ENCODE measurements around the gene GADD45A. TPM values are rescaled to one million over a fixed set of nuclear protein-coding genes. Genes with fewer than 3 reads are reported as not detected.

Gene GADD45A
- total and polyA plus RNA-seq, 9 of the 15 experiments (the other 6 are each of a cell fraction or from before 2014, with no cell fraction given): 21.3 to 156 (median 62.1) TPM

DNA sequence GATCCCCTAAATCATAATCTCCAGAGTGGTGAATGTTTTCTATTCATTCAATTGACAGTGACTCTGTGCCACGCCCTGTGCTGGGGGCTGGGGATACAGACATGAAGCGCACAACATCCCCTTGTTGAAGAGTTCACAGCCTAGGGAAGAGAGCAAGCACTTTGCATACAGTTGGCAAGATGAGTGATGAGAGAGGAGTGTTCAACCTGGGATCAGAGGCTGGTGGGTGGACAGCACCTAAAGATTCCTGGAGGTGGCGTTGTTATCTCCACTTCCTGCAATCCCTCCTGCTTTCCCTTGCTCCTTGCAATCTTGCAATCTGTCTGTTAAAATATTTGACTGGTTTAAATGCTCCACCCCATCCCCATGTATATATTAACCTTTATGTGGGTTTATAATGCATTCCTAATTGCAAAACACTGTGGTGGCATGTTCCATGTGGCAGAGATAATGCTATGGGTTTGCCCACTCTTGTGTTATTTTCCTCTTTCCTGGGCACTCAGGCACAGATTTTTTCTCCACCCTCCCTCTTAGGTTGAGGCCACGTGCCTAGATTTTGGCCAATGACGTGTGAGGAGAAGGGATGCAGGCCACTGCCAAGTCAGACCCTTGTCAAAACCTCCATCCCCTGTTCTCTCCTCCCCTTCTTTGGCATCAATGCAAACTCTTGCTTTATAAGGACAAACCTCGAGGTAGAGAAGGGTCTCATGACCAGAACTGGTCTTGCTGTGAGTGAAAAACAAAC is 36.2 kb upstream of the GADD45A start (continued):
- TF ChIP-seq, protein P1, sequence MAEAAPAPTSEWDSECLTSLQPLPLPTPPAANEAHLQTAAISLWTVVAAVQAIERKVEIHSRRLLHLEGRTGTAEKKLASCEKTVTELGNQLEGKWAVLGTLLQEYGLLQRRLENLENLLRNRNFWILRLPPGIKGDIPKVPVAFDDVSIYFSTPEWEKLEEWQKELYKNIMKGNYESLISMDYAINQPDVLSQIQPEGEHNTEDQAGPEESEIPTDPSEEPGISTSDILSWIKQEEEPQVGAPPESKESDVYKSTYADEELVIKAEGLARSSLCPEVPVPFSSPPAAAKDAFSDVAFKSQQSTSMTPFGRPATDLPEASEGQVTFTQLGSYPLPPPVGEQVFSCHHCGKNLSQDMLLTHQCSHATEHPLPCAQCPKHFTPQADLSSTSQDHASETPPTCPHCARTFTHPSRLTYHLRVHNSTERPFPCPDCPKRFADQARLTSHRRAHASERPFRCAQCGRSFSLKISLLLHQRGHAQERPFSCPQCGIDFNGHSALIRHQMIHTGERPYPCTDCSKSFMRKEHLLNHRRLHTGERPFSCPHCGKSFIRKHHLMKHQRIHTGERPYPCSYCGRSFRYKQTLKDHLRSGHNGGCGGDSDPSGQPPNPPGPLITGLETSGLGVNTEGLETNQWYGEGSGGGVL (CRISPR knock-in tag; IDR thresholded peaks at IDR 0.05): no peak
- TF ChIP-seq HDAC2 (IDR thresholded peaks at IDR 0.05) (peak; percentile 62; the same call in 1 of the 2 replicates), BCOR (IDR thresholded peaks at IDR 0.05) (no peak), KHSRP (IDR thresholded peaks at IDR 0.05) (no peak), EHMT2 (IDR thresholded peaks at IDR 0.05) (no peak), SMARCA4 (IDR thresholded peaks at IDR 0.05) (0 out of 2 replicates have a peak, but pooled peaks have one; percentile 13), KDM1A (IDR thresholded peaks at IDR 0.05) (0 out of 4 replicates have a peak, but pooled peaks have one; percentile 27 to 30), SMC3 (conservative IDR thresholded peaks at IDR 0.05; ENCODE audit: insufficient read depth, low read depth, low read length) (0 out of 2 replicates have a peak, but pooled peaks have one; percentile 5), NCOA4 (IDR thresholded peaks at IDR 0.05; ENCODE audit: partially characterized antibody) (no peak), CBFA2T3 (IDR thresholded peaks at IDR 0.05) (no peak), CEBPG (CRISPR knock-in tag; IDR thresholded peaks at IDR 0.05) (no peak), CEBPG (tag; conservative IDR thresholded peaks at IDR 0.05 in 1 of 2, IDR thresholded peaks at IDR 0.05 in 1 of 2) (no peak), RAD51 (IDR thresholded peaks at IDR 0.05; ENCODE audit: borderline replicate concordance, low read depth) (peak; percentile 38; the same call in 1 of the 2 replicates), RBM34 (IDR thresholded peaks at IDR 0.05; ENCODE audit: borderline replicate concordance, insufficient read depth, low read length) (no peak), CAMTA2 (CRISPR knock-in tag; conservative IDR thresholded peaks at IDR 0.05) (no peak), RAD21 (CRISPR knock-in tag; conservative IDR thresholded peaks at IDR 0.05 in 1 of 2, IDR thresholded peaks at IDR 0.05 in 1 of 2) (peak; percentile 10 to 45; a peak in 1 of 4 replicates)
- TF ChIP-seq, protein P2, sequence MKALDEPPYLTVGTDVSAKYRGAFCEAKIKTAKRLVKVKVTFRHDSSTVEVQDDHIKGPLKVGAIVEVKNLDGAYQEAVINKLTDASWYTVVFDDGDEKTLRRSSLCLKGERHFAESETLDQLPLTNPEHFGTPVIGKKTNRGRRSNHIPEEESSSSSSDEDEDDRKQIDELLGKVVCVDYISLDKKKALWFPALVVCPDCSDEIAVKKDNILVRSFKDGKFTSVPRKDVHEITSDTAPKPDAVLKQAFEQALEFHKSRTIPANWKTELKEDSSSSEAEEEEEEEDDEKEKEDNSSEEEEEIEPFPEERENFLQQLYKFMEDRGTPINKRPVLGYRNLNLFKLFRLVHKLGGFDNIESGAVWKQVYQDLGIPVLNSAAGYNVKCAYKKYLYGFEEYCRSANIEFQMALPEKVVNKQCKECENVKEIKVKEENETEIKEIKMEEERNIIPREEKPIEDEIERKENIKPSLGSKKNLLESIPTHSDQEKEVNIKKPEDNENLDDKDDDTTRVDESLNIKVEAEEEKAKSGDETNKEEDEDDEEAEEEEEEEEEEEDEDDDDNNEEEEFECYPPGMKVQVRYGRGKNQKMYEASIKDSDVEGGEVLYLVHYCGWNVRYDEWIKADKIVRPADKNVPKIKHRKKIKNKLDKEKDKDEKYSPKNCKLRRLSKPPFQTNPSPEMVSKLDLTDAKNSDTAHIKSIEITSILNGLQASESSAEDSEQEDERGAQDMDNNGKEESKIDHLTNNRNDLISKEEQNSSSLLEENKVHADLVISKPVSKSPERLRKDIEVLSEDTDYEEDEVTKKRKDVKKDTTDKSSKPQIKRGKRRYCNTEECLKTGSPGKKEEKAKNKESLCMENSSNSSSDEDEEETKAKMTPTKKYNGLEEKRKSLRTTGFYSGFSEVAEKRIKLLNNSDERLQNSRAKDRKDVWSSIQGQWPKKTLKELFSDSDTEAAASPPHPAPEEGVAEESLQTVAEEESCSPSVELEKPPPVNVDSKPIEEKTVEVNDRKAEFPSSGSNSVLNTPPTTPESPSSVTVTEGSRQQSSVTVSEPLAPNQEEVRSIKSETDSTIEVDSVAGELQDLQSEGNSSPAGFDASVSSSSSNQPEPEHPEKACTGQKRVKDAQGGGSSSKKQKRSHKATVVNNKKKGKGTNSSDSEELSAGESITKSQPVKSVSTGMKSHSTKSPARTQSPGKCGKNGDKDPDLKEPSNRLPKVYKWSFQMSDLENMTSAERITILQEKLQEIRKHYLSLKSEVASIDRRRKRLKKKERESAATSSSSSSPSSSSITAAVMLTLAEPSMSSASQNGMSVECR (CRISPR knock-in tag; IDR thresholded peaks at IDR 0.05): no peak
- TF ChIP-seq, protein P3, sequence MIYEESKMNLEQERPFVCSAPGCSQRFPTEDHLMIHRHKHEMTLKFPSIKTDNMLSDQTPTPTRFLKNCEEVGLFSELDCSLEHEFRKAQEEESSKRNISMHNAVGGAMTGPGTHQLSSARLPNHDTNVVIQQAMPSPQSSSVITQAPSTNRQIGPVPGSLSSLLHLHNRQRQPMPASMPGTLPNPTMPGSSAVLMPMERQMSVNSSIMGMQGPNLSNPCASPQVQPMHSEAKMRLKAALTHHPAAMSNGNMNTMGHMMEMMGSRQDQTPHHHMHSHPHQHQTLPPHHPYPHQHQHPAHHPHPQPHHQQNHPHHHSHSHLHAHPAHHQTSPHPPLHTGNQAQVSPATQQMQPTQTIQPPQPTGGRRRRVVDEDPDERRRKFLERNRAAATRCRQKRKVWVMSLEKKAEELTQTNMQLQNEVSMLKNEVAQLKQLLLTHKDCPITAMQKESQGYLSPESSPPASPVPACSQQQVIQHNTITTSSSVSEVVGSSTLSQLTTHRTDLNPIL (CRISPR knock-in tag; IDR thresholded peaks at IDR 0.05): no peak
- TF ChIP-seq, protein P4, sequence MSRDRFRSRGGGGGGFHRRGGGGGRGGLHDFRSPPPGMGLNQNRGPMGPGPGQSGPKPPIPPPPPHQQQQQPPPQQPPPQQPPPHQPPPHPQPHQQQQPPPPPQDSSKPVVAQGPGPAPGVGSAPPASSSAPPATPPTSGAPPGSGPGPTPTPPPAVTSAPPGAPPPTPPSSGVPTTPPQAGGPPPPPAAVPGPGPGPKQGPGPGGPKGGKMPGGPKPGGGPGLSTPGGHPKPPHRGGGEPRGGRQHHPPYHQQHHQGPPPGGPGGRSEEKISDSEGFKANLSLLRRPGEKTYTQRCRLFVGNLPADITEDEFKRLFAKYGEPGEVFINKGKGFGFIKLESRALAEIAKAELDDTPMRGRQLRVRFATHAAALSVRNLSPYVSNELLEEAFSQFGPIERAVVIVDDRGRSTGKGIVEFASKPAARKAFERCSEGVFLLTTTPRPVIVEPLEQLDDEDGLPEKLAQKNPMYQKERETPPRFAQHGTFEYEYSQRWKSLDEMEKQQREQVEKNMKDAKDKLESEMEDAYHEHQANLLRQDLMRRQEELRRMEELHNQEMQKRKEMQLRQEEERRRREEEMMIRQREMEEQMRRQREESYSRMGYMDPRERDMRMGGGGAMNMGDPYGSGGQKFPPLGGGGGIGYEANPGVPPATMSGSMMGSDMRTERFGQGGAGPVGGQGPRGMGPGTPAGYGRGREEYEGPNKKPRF (IDR thresholded peaks at IDR 0.05; ENCODE audit: low read depth, low read length): no peak
